Stimulated activated CD4-positive, alpha-beta T cell treated with anti-CD3 and anti-CD28 coated beads, Interleukin-4, amount 100 ng/mL, for 1 hour (primary cell): ENCODE measurements around the gene PPCDC.

Experiments used
- DNase-seq: peaks from one replicate; pipeline ENCODE4 v3.0.0-alpha.2; 2020

The PPCDC gene

GRCh38 chr15:75019916-75020315, 3.5 kb upstream of the PPCDC start:
- no peak for DNase-seq

GRCh38 chr15:75021341-75021740, 2.0 kb upstream of the PPCDC start:
- DNase-seq, result no peak

- no peak for DNase-seq
These were observed 608 bp upstream of the PPCDC start for GRCh38 chr15:75022783-75023180.

GRCh38 chr15:75023872-75024636, 664 bp downstream of the PPCDC start:
- DNase-seq, result no peak

GRCh38 chr15:75025107-75025506, 1.7 kb downstream of the PPCDC start:
- no peak for DNase-seq

GRCh38 chr15:75025548-75026260, 2.3 kb downstream of the PPCDC start:
- no peak for DNase-seq

- no peak for DNase-seq
These were observed 4.2 kb downstream of the PPCDC start for GRCh38 chr15:75027551-75027950.

GRCh38 chr15:75028991-75029377, 5.6 kb downstream of the PPCDC start:
- DNase-seq, result no peak

- peak; percentile 90 for DNase-seq
These were observed 6.1 kb downstream of the PPCDC start for GRCh38 chr15:75029378-75030022.

GRCh38 chr15:75030023-75030413, 6.6 kb downstream of the PPCDC start:
- no peak for DNase-seq

- no peak for DNase-seq
These were observed 7.0 kb downstream of the PPCDC start for GRCh38 chr15:75030424-75030823.

- no peak for DNase-seq
These were observed 8.5 kb downstream of the PPCDC start for GRCh38 chr15:75031848-75032247.

GRCh38 chr15:75032395-75032794, 9.0 kb downstream of the PPCDC start:
- DNase-seq, result no peak

- DNase-seq, result no peak
These were observed 10.4 kb downstream of the PPCDC start for GRCh38 chr15:75033809-75034208.

- no peak for DNase-seq
These were observed 11.2 kb downstream of the PPCDC start for GRCh38 chr15:75034615-75035014.

- no peak for DNase-seq
These were observed 12.8 kb downstream of the PPCDC start for GRCh38 chr15:75036212-75036616.

GRCh38 chr15:75037685-75038084, 14.3 kb downstream of the PPCDC start:
- DNase-seq, result no peak

- DNase-seq, result no peak
These were observed 14.8 kb downstream of the PPCDC start for GRCh38 chr15:75038231-75038630.

GRCh38 chr15:75042730-75043508, 19.5 kb downstream of the PPCDC start:
- peak; percentile 46 for DNase-seq

- DNase-seq, result no peak
These were observed 20.3 kb downstream of the PPCDC start for GRCh38 chr15:75043509-75044257.

GRCh38 chr15:75044258-75044878, 21.0 kb downstream of the PPCDC start:
- DNase-seq, result no peak
